VCaP (cell line): Measurements from ENCODE around the gene CCL4L2.
"Not testable (repeated sequence)": the region's sequence is repeated elsewhere in the genome, so short reads cannot be mapped to it uniquely, and the experiment has no call there.

Experiments used
- H3K27ac ChIP-seq: fragments of 450-650 bp; 2 replicates; pipeline ENCODE4 v1.5.1; 2017
- TF ChIP-seq, protein P1 (sequence below): fragments of 450-650 bp; conservative IDR thresholded peaks from 2 replicates; pipeline ENCODE4 v1.5.1; 2017; ENCODE audit warnings: mild to moderate bottlenecking, moderate library complexity

The CCL4L2 gene

GRCh38 chr17:36210439-36211211 is at the start of gene CCL4L2:
CCL4L2 (plus strand) TSS chr17:36211063.
- not testable (repeated sequence) for H3K27ac ChIP-seq

DNA sequence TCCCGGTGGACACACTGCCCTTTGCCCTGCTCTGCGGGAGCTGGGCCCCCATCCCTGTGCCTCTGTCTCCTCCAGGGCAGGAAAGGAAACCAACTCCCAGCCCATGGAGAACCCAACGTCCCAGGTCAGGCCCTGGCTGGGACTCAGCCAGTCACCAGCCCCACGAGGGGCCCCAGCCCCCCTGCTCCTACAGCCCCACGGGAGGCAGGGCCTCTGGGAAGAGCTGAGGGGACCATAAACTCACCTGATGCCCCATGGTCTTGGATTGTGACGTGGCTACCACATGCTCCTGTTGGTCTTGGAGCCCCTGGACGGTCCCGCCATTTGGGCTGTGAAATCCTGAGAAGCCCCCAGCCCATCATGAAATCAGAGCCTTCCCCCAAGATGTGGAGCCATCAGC is 42.0 kb upstream of the CCL4L2 start:
- H3K27ac ChIP-seq, result not testable (repeated sequence)

DNA sequence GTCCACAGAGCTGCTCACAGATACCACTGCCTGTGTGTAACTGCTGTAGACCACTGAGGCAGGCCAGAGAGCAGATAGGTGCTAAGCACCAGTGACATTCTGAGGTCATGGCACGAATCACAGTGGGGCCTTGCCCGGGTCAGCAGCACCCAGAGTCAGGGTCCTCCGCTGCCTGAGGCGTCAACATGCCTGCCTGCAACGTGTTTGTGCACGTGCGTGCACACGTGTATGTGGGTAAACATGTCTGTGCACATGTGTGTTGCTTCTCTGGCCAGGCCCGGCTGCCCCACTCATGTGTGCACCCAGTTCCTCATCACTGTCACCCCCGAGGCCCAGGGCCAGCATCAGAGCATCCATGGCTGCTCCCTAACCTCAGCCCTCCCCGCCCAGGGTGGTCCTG is 34.3 kb upstream of the CCL4L2 start, which contains the start of gene TBC1D3B:
Gene TBC1D3B, minus strand, starts transcription at position 101 of the 400 bp plus-strand sequence. CDS start 1,586 bp downstream, outside the sequence.
- H3K27ac ChIP-seq, result not testable (repeated sequence)

- H3K27ac ChIP-seq, result not testable (repeated sequence)
These were observed 29.3 kb upstream of the CCL4L2 start for GRCh38 chr17:36181446-36182175.

GRCh38 chr17:36182176-36183000 is 28.5 kb upstream of the CCL4L2 start:
- TF ChIP-seq, protein P1, sequence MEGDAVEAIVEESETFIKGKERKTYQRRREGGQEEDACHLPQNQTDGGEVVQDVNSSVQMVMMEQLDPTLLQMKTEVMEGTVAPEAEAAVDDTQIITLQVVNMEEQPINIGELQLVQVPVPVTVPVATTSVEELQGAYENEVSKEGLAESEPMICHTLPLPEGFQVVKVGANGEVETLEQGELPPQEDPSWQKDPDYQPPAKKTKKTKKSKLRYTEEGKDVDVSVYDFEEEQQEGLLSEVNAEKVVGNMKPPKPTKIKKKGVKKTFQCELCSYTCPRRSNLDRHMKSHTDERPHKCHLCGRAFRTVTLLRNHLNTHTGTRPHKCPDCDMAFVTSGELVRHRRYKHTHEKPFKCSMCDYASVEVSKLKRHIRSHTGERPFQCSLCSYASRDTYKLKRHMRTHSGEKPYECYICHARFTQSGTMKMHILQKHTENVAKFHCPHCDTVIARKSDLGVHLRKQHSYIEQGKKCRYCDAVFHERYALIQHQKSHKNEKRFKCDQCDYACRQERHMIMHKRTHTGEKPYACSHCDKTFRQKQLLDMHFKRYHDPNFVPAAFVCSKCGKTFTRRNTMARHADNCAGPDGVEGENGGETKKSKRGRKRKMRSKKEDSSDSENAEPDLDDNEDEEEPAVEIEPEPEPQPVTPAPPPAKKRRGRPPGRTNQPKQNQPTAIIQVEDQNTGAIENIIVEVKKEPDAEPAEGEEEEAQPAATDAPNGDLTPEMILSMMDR, result peak; percentile 25; the same call in 1 of the 2 replicates
- H3K27ac ChIP-seq, result peak overlapping the region; percentile 59; the same call in 1 of the 2 replicates

GRCh38 chr17:36183001-36183971 is 27.6 kb upstream of the CCL4L2 start:
- TF ChIP-seq, protein P1, result peak; percentile 20; the same call in 1 of the 2 replicates
- peak overlapping the region; percentile 59; the same call in 1 of the 2 replicates for H3K27ac ChIP-seq

DNA sequence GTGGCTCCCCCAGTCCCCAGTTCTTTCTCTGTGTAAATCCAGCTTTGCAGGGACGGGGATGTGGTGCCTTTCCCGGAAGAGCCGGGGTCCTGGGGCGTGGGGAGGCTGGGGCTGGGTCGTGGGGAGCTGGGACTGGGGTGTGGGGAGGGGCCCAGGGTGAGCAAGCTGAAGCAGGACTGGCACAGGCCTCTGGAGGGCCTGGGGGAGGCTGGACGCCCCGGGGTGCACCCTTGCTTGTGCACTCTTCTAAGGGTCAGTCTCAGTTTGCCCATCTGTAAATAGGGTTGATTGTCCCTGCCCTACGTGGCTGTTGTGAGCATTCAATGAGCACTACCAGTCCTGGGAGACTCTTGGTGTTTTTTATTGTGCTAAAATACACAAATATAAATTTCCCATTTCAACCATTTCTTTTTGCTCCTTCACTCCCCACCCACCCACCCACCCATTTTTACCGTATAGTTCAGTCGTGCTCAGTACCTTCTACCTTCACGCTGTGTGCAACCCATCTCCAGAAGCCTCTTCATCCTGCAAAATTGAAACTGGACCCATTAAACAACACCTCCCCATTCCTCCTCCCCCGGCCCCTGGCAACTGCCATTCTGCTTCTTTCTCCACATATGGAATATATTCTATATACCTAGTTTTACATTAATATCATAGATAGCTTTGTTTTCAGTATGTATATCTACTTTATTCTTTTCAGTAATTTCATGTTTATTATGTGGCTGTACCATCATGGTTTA is 26.7 kb upstream of the CCL4L2 start:
- H3K27ac ChIP-seq, result no peak overlapping the region
- TF ChIP-seq, protein P1, result no peak

DNA sequence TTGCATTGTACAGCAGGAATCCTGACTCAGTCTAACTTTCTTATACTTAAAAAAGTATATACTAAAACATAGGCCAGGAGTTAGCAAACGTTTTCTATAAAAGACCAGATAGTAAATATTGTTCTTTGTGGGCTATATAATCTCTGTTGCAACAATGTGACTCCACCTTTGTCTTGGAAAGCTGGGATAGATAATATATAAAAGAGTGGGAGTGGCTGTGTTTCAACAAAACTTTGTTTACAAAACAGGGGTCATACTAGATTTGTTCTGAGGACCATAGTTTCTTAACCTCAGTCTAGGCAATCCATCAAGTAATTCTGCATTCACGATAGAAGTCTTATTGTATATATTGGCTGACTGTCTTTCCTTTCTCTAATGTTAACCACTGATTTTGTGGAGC is 25.4 kb upstream of the CCL4L2 start:
- no peak overlapping the region for H3K27ac ChIP-seq
- TF ChIP-seq, protein P1, result no peak

DNA sequence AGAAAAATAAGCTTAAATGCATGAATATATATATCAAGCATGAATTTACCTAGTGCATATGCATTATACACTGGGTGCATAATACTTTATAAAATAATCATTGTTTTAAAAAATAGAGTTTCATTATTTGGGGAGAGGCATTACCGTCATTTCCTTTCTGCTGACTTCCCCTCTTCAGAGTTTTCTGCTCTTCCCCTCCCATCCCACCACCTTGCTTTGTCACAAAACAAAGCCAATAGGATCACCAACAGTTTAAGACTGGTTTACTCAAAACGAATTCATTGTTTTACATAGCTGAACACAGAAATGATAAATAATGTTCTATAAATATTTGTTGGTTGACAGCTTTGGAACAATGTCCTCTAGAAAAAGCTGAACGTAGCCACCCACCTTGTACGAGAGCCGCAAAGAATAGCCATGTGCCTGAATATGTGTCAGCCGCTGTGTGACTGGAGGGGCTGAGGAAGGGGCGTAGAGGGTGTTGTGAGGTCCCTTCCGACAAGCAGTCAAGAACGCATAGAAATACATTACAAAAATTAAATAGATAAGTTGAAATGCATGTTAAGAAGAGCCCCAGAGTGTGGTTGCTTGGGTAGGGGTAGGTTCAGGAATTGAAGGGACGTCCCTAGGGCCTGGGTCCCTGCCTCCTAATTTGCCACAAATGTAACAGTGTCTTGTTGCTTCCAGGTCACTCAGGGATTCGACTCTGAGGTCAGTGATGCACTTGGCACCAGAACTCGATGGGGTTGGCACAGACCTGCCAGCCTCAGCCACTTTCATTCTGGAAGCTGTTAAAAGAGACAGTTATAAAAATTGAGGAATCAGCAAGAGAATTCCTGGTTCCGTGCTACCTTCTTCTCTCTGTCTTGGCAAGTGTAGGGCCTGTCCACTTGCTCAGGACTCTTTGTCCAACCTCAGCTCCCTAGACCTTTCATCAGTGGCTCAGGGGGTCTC is 23.8 kb upstream of the CCL4L2 start:
- H3K27ac ChIP-seq, result not testable (repeated sequence)

DNA sequence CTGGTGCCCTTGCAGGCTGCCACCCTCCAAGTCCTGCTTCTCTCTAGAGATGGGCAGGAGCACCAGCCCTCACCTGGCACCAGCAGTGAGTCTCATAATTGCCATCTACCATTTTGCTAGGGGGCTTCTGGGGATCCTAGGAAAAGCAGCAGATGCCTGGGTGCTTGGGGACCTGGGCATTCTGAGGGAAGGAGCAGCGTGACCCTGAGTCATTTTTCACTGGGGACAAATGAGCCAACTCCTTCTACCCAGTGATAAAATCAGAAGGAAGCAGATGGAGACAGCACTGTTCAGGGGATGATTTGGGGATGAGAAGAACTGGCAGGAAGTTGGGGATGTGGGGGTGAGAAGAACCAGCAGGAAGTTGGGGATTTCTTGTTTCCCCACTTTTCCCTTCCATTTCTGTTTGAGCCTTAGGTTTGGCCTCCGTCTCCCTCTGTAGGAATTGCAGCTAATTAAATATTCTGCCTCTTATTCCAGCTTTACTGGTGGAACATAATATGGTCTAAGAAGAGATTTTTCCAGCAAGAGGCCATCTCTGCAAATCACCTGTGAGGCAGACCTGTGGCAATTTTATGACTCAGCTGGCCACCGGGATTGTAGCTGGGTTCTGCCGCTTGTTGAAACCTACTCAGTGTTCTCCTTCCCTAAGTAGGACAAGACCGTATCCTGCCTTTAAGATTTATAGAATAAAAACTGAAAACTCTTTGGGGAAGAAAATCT is 22.8 kb upstream of the CCL4L2 start:
- not testable (repeated sequence) for H3K27ac ChIP-seq
